HFFc6 (cell line): ENCODE measurements around the gene LKAAEAR1. TPM values are rescaled to one million over a fixed set of nuclear protein-coding genes. Genes with fewer than 3 reads are reported as not detected.

Source experiments
- DNase-seq: peaks from one replicate; pipeline ENCODE4 v3.0.0-alpha.2; 2018
- H3K27ac Mint-ChIP-seq: 2 replicates; pipeline ENCODE4 v1.8.0; 2020; ENCODE audit warnings: mild to moderate bottlenecking, mixed read lengths
- H3K27me3 Mint-ChIP-seq: 2 replicates; pipeline ENCODE4 v1.8.0; 2021; ENCODE audit warnings: mild to moderate bottlenecking, moderate library complexity, mixed read lengths; ENCODE audit not compliant: insufficient read depth
- H3K36me3 Mint-ChIP-seq: 2 replicates; pipeline ENCODE4 v1.8.0; 2021; ENCODE audit warnings: low read depth, mixed read lengths
- H3K4me1 Mint-ChIP-seq: 2 replicates; pipeline ENCODE4 v1.8.0; 2020; ENCODE audit warnings: low read depth, mixed read lengths
- H3K4me3 Mint-ChIP-seq: 2 replicates; pipeline ENCODE4 v1.8.0; 2020; ENCODE audit warnings: mild to moderate bottlenecking, moderate library complexity, mixed read lengths
- H3K9me3 Mint-ChIP-seq: 2 replicates; pipeline ENCODE4 v1.8.0; 2020; ENCODE audit warnings: mild to moderate bottlenecking, mixed read lengths
- CTCF ChIP-seq: fragments of 200-600 bp; sonication (generic); IDR thresholded peaks from 2 replicates; pipeline ENCODE4 v1.5.0; 2021; ENCODE audit warnings: antibody characterized with exemption, mild to moderate bottlenecking
- microRNA-seq: library from miRNA; unstranded; fragments of <30 nt; microRNA quantifications from one replicate; pipeline ENCODE4, GENCODE V29; 2019
- total RNA-seq, 6 experiments: library from RNA; stranded (reverse); fragmentation: NEBNext Ultra II Directional; extraction: Animal tissue kit (Norgen Biotek cat#: 25700); gene quantifications; 2 replicates in 1 of 6; 3 replicates in 5 of 6; pipeline ENCODE4 v1.2.3, GENCODE V29; 2021

The LKAAEAR1 gene
- total RNA-seq, 6 experiments from 2014 or later: not detected

- Mint-ChIP-seq H3K9me3 (no peaks in the 10 kb centered on the region), H3K27me3 (peaks cover 5% of the 10 kb centered on the region), H3K36me3 (peaks cover 7% of the 10 kb centered on the region; the same call in 1 of the 2 replicates), H3K4me3 (no peak overlapping the region), H3K4me1 (0 out of 2 replicates have a peak, but pooled peaks cover 4% of the 10 kb centered on the region), H3K27ac (no peak overlapping the region)
- TF ChIP-seq CTCF: no peak
- DNase-seq: no peak
These were observed 50.2 kb downstream of the LKAAEAR1 start for GRCh38 chr20:64033981-64034493.

Small RNA genes lying within 50 kb of the gene (microRNA-seq; reads per million reads assigned to microRNA genes)
- gene MIR6813: 4.6 reads per million

Other genes with a start within 250 kb of the LKAAEAR1 start
- gene ABHD16B, start 222.9 kb downstream of the LKAAEAR1 start, total RNA-seq: not detected
- 100 to 1,000 TPM; 161 to 196 (median 169) TPM for gene TPD52L2, start 219.1 kb downstream of the LKAAEAR1 start, total RNA-seq
- 10 to 100 TPM; 52.0 to 65.8 (median 56.2) TPM for gene DNAJC5, start 189.3 kb downstream of the LKAAEAR1 start, total RNA-seq
- gene UCKL1, start 128.0 kb downstream of the LKAAEAR1 start, total RNA-seq: 10 to 100 TPM; 17.2 to 21.7 (median 19.4) TPM
- gene ZNF512B, start 114.5 kb downstream of the LKAAEAR1 start, total RNA-seq: 10 to 100 TPM; 20.7 to 26.1 (median 21.4) TPM
- 1 to 10 TPM; 1.3 to 3.0 (median 2.1) TPM for gene SAMD10, start 104.8 kb downstream of the LKAAEAR1 start, total RNA-seq
- 10 to 100 TPM; 70.7 to 73.2 (median 72.9) TPM for gene PRPF6, start 103.3 kb downstream of the LKAAEAR1 start, total RNA-seq
- gene C20orf204, start 48.2 kb downstream of the LKAAEAR1 start, total RNA-seq: under 1 TPM; 0.32 to 0.57 (median 0.42) TPM
- gene SOX18, start 34.8 kb downstream of the LKAAEAR1 start, total RNA-seq: under 1 TPM in 2 of 6 experiments, not detected in 4; 0.10 to 0.17 TPM
- 10 to 100 TPM; 36.8 to 47.4 (median 41.5) TPM for gene TCEA2, start 21.2 kb downstream of the LKAAEAR1 start, total RNA-seq
- 10 to 100 TPM; 11.0 to 16.3 (median 12.9) TPM for gene RGS19, start 4.9 kb downstream of the LKAAEAR1 start, total RNA-seq
- gene OPRL1, start 4.3 kb downstream of the LKAAEAR1 start, total RNA-seq: under 1 TPM; 0.27 to 1.00 (median 0.41) TPM
- not detected for gene NPBWR2, start 23.2 kb upstream of the LKAAEAR1 start, total RNA-seq
- not detected for gene MYT1, start 80.1 kb upstream of the LKAAEAR1 start, total RNA-seq
- 10 to 100 TPM; 15.7 to 21.9 (median 18.1) TPM for gene PCMTD2, start 171.3 kb upstream of the LKAAEAR1 start, total RNA-seq